GM19193 (cell line): ENCODE measurements around the gene MSI2.

ENCODE experiments used
- POLR2A ChIP-seq: IDR thresholded peaks from 4 replicates; pipeline ENCODE4 v1.6.1; 2011; ENCODE audit not compliant: insufficient read depth, insufficient read length; ENCODE audit errors: extremely low read depth

Gene MSI2

DNA sequence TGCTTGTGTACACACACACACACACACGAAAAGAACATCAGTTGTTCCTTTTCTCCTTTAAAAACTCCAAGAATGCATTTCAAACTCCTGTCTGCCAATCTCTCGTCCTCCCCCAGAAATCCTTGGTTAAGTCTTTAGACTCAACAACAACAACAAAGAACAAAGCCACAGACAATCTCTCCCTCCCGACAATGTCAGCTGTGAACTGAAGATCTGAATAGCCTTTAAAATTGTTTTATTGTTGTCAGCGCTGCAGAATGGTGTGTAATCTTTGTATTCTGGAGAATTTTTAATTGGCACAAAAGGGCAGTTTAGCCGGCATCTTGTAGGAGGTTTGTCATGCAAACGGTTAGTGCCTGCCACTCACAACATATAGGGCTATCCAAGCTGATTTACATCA, 219.5 kb downstream of the MSI2 start:
- TF ChIP-seq POLR2A: no peak

DNA sequence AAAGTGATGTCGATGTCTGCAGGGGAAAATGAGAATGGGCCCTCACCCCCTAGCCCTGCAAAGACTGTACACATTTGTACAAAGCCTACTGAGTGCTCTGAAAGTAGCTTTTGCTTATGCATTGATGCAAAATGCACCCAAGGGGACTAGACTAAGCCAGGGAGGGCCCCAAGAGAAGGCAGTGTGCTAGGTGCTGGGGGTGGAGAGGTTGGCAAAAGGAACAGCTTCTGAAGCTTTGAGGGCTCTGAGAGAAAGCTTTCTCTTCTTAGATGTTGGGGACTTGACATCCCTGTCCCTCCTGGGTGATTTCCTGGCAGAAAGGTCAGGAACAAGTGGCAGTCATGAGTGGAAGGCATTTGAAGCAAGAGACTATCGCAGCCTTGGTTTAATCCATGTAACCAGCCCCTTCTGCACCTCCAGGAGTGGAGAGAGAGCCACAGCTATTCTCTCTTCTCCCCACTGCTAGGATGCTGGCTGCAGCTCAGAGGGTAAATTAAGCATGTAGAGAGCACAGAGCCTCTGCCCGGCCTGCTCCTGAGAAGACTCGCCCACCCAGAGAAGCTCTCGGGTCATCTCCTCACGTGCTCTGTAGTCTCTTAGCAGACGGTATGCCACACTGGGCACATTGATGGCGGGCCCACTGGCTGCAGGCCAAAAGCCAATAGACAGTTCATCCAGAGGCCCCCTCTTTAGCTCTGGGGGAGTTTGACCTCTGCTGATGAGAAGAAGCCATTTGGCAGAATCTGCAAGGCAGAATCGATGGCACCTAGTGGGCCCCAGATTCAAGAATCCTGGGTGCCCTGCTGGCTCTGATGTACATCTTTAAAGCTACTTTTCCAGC, 221.4 kb downstream of the MSI2 start:
- TF ChIP-seq POLR2A: no peak

DNA sequence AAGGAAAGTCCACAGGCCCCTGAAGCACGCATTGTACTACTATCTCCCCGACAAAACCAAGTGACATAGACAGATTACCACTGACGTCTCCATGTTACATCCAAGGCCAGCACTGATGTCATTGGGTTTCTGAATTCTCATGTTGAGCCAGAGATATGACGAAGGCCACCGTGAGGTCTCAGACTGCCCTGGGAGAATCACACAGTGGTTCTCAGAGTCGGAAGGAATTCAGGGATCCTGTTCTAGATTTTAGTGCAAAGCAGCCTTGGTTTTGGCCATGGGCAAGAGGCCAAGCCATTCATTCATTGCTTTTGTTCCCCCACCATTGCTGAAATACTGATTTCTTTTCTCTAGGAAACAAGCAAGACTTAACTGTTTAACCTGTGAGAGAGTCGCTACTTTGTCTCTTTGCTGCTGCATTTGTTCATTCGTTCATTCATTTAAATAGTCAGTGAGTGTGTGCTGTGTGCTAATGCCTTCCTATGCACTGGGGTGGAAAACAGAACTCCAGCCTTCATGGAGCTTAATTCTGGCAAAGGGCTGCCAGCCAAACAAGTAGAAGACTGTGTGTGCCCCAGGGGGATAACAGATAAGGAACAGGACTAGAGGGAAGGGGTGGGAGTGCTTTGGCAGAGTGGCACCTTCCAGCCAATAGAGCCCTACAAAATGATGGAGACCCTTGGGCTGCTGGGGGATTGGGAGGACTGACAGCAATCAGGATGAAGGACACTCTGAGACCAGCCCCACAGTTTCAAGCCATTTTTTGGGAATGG, 222.3 kb downstream of the MSI2 start:
- no peak for TF ChIP-seq POLR2A

DNA sequence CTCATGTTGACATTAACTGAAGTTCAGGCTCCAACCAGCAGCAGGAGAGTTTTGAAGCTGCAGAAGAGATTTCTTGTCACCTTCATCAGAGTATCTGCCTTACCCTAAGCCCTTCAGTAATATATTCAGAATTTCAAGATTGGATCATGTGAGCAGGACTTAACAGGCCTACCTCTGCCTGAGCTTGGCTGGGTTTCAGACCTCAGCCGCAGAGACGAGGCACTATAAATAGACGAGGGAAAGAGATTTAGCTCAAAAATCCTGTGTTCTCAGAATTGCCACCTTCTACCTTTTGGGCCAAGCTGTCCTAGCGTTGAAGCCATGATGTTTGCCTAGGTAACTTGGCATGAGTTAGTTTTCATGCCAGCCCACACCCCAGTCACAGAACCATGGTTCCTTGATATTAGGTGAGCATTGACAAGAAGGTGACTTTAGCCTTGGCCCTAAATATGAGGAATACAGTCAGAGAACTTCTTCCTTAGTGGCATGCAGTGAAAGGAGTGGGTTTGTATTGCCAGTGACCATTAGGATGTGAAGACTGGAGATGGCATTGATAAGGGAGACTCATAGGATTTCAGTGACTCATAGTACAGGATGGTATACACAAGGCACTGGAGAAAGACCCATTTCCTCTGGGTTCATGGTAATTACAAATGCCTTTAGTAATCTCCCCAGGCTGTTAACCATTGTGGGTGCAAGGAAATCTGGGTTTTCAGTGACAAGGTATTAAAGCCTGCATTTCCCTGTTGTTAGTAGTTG, 224.3 kb downstream of the MSI2 start:
- no peak for TF ChIP-seq POLR2A

DNA sequence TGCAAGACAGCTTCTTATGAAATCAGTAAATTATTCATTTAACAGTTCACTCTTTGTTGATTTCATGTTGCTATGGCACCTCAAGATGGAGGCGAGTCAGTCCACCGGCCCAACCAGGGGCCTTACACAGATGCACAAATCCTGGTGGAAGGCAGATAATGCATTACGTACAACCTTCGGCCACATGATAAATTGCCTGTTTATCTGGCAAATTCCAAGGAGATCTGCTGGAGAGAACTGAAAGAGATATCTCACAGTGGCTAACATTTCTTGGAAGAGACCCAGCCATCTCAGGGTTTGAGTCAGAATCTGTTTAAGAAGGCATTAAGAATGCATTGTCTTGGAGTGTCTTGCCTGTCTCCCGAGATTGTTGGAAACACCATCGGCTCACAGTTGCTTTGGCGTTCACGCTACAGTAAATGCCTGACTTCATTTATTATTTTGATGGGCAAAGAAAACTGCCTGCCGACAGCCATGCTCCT, 225.6 kb downstream of the MSI2 start:
- no peak for TF ChIP-seq POLR2A

DNA sequence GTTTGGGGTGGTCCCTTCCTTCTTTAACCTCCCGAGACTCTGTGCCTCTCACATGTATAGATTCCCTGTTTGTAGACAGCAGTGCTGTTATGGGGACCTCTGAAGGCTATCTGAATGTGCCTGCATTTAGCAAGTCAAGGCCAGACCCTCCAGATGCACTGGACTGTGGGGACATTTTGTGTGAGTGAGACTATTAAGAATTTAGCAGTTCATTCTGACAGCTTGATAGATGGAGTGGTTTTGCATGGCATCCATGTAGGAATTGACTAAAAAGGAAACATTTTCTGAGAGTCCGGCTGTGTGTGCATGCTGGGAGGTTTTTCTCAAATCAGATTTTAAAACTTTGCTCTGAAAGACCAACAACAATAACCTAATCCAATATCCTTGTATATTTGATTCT, 226.3 kb downstream of the MSI2 start:
- no peak for TF ChIP-seq POLR2A

DNA sequence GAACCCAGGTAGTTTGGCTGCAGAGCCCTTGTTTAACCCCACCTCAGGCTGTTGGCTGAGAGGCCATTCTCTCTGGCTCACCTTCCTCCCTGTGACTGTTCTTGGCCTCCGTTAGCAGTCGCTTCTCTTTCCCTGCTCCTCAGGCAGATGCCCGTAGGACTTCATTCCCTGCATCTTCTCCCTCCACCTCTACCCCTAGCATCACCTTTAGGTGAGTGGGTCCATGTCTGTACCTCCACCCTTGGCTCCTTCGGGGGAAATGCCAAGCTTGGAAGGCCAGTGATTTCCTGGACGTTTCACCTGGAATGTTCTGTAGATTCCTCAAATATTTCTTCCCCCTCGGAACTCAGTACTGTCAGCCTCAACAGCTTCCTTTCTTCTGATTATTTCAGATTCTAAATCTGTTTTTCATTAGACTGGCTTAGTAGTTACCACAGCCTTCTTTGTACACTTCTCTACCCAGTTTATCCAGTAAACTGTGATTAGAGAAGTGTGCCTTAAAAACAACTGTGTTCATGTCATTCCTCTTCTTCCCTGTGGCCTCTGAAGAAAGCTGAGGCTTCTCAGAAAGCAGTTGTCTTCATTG, 227.9 kb downstream of the MSI2 start:
- no peak for TF ChIP-seq POLR2A

DNA sequence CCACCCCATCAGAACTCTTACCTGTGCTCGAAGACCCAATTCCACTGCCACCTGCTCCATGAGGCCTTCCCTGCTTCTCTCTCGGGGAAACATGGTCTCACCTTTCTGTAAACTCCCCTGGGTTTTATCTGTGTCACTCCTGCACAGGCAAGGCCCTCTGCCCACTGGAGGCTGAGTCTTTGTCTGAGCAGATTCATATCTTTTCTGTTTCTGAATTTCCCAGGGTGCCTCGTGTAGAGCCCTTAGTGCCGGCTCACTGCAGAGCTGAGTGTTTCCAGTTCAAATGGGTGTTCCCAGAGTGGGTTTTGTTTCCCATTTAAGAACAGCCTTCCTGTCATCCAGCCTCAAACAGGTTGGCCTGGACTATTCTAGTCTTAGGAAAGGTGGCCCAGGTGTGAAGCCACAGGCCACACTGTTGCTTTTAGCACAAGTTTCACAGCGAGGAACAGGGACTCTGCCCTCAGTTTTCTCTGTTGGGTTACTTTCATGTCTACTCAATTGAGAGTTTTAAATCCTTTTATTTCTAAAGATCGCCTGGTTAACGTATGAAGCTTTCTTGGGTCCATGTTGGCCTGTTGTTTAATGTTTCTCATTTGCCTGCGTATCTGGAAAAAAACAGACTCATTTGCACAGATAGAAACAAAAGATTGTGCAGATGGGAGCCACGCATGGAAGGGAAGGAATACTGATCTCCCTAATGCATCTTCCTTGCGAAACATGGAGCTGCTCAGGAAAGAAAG, 228.7 kb downstream of the MSI2 start:
- TF ChIP-seq POLR2A: no peak

DNA sequence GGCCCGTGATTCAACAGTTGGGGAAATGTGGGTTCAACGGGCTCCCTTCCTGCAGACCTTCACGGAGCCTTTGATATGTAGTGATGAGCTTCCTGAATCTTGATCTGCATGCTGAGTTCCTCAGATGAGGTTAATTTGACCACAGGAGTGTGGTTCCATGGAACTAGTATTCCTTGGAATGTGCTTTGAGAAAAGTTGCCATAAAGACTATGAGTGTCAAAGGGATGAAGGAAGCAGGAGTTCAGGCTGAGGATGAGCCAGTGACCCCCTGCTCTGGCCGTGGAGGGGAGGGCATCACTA, 229.2 kb downstream of the MSI2 start:
- TF ChIP-seq POLR2A: no peak

DNA sequence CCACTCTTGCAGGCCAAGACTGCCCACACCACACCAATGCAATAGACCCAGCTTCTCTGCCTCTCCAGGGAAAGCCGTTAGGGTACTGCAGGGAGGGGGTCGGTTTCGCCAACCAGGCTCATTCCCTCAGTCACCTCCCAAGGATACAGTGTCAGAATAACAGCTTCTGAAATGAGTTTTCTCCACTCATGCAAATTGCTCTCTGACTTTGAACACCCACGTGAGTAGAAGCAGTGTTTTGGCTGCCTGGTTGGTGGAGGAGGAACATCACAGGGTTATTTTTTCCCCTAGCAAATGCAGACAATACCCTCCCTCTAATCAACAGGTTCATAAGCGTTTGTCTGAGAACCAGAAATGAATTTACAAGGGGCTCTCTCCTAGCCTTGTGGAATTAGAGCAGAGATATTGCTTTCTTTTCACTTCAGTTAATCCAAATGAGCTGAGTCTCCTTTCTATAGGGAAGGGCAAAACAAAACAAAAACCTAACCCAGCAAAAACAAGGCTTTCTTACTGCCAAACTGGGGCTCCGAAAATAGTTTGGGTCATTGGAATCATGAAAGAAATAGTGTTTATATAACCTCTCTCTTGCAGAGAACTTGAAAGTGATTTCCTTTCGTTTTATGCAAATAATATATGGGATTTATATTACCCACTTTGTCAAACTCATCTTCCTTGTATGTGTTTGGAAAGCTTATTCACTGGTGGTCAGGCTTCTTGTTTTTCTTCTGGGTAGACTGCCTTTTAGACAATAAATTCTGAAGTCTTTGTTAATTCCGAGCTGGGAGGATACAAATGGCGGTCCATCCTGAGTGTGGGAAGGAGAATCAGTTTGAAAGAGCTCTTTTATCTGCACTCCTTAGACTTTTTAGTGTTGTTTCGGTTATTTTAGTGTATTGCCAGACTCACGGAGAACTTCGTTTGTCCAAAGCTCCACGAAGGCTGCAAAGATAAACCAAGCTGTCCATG, 229.9 kb downstream of the MSI2 start:
- TF ChIP-seq POLR2A: no peak

DNA sequence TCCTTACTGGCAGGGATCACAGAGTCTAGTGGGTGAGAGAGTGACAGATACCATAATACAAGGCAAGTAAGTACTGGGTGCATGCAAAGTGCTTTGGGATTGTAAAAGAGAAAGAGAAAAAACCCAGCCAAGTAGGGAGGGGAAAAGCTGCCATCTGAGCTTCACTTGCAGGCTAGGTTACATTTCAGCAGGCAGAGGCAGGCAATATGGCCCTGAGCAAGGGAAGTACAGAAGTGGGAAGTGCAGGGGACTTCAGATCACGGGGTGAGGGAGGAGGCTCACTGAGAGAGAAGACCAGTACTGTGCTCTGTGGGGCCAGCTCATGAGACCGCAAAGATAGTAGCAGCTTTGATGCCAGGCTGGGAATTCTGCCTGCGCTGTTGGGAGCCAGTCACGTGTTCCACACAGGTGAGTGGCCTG, 230.6 kb downstream of the MSI2 start:
- TF ChIP-seq POLR2A: peak; percentile 15

DNA sequence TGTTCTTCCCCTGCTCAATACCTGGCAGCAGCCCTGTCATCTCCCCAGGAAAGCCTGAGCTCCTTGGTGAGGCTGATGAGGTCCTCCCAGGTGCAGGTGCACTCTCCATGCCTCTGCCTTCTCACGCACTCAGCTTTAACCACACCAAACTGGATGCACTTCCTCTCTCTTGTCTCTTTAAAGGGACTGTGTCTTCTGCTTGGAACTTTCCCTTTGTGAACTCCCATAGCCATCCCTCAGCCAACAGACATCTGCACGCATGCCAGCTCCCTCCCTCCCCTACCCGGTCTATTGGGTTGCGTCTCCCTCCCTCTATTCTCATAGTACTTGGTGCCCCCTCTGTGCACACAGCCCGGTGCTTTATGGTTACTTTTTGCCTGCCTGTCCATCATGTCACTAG, 231.2 kb downstream of the MSI2 start:
- TF ChIP-seq POLR2A: no peak

DNA sequence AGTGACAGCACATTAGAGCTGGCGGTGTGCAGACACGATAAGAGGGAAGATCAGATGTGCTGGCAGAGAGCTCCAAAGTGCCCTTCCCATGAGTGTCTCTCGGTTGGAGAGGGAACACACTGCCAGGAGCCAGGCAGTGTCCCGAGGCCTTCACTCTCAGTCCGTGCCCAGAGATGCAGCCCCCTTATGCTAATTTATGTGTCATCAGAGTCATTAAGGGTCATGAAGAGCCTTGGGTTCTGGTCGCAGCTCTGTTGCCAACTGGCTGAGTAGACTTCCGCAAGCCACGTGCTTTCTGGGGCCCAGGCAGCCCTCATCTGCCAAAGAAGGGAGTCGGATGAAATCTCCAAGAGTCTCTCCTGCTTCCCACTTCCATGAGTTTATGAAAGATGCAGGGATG, 232.5 kb downstream of the MSI2 start:
- no peak for TF ChIP-seq POLR2A
